Colonic mucosa (tissue), 4 donors: ENCODE results near the gene DMD. TPM values are rescaled to one million over a fixed set of nuclear protein-coding genes. Genes with fewer than 3 reads are reported as not detected.

Experiments used
- DNase-seq: peaks from one replicate; pipeline ENCODE4 v3.0.0-alpha.2; 2020
- H3K27ac ChIP-seq: fragments of 200-600 bp; one replicate; pipeline ENCODE4 v1.8.0; 2021
- H3K27me3 ChIP-seq: fragments of 200-600 bp; one replicate; pipeline ENCODE4 v1.8.0; 2021
- H3K36me3 ChIP-seq: fragments of 200-600 bp; one replicate; pipeline ENCODE4 v1.8.0; 2021
- H3K4me1 ChIP-seq: fragments of 200-600 bp; one replicate; pipeline ENCODE4 v1.8.0; 2021; ENCODE audit warnings: mild to moderate bottlenecking
- H3K4me3 ChIP-seq: fragments of 200-600 bp; one replicate; pipeline ENCODE4 v1.8.0; 2021
- H3K9ac ChIP-seq, 2 donors: one replicate each; pipeline ENCODE4 v1.7.0; 2013; ENCODE audit warnings: control low read depth in 2 of 2, low read depth in 2 of 2, low read length in 2 of 2
- H3K9me3 ChIP-seq: fragments of 200-600 bp; one replicate; pipeline ENCODE4 v1.8.0; 2021
- intact Hi-C: fragments of 100-400 bp; cut with DNase I; formaldehyde crosslinking; loops from one replicate; pipeline ENCODE4 v1.14.1; 2022
- total RNA-seq, 2 donors: library from RNA; stranded (reverse); fragmentation: NEBNext Ultra II Directional in 1 of 2; extraction: Animal tissue kit (Norgen Biotek cat#: 25700) in 1 of 2; gene quantifications; one replicate each; pipeline ENCODE4 v1.2.1, GENCODE V29; 2021
- TF ChIP-seq, protein P1 (sequence below): fragments of 200-600 bp; IDR thresholded peaks from one replicate; pipeline ENCODE4 v1.8.0; 2022; ENCODE audit warnings: antibody characterized with exemption, mild to moderate bottlenecking
- donor health status: healthy.
- donor health status: DM: no; HTN: no; CAD: no.
- donor health status: DM: no; HTN: no; CAD: no.

The DMD gene
- total RNA-seq, 2 donors from 2014 or later: 7.3 to 24.5 TPM

DNA sequence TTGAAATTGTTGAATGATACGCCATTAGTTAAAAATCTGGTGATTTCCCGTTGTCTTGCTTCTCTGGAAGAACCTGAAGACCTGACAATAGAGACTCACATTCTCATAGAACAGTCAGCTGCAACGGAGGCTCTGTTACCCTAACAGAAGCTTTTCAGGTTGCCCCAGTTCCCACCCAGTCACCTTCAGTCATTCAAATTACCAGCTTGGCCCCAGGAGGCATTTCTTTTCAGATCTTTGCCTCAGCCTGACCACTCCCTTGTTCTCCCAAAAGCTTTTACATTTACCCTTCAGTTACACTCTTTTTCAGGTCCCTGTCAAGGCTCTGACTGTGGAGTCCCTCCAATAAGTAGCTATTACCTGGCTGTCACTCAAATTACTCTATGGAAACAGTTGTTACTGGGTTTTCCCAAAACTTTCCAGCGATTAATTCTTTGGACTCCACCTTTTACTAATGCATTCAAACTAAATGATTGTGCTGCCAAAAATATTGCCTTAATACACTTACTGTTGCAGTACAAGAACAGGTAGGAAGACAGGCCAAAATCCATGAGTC is 1977.3 kb downstream of the DMD start:
- intact Hi-C loops: no loop called here
- Histone ChIP-seq H3K4me1 (no peaks in the 10 kb centered on the region), H3K27ac (no peak overlapping the region), H3K4me3 (no peak overlapping the region), H3K36me3 (no peaks in the 10 kb centered on the region), H3K9ac (no peak overlapping the region), H3K9me3 (no peaks in the 10 kb centered on the region), H3K27me3 (no peaks in the 10 kb centered on the region)
- no peak for DNase-seq
- TF ChIP-seq, protein P1, sequence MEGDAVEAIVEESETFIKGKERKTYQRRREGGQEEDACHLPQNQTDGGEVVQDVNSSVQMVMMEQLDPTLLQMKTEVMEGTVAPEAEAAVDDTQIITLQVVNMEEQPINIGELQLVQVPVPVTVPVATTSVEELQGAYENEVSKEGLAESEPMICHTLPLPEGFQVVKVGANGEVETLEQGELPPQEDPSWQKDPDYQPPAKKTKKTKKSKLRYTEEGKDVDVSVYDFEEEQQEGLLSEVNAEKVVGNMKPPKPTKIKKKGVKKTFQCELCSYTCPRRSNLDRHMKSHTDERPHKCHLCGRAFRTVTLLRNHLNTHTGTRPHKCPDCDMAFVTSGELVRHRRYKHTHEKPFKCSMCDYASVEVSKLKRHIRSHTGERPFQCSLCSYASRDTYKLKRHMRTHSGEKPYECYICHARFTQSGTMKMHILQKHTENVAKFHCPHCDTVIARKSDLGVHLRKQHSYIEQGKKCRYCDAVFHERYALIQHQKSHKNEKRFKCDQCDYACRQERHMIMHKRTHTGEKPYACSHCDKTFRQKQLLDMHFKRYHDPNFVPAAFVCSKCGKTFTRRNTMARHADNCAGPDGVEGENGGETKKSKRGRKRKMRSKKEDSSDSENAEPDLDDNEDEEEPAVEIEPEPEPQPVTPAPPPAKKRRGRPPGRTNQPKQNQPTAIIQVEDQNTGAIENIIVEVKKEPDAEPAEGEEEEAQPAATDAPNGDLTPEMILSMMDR: no peak

DNA sequence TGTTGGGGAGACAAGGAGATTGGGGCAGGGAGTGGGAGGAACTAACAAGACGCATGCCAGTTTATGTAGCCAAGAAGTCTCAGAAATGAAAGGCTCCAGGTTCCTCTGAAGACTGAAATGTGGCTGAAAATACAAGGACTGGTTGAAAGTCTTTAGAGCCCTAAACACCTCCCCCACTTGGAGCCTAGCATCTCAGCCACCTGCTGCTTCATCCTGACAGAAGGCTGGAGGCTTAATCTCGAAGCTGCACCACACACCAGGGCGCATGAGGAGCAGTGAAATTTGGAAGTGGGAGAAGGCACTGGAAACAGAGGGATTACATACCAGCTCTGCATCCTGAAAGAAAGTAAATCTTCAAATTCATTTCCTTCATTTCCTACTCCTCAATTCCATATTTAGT is 1978.8 kb downstream of the DMD start:
- Histone ChIP-seq H3K27me3 (no peaks in the 10 kb centered on the region), H3K9ac (no peak overlapping the region), H3K4me1 (no peaks in the 10 kb centered on the region), H3K36me3 (no peaks in the 10 kb centered on the region), H3K9me3 (no peaks in the 10 kb centered on the region), H3K27ac (no peak overlapping the region), H3K4me3 (no peak overlapping the region)
- intact Hi-C loops: no loop called here
- TF ChIP-seq, protein P1: no peak
- no peak for DNase-seq

DNA sequence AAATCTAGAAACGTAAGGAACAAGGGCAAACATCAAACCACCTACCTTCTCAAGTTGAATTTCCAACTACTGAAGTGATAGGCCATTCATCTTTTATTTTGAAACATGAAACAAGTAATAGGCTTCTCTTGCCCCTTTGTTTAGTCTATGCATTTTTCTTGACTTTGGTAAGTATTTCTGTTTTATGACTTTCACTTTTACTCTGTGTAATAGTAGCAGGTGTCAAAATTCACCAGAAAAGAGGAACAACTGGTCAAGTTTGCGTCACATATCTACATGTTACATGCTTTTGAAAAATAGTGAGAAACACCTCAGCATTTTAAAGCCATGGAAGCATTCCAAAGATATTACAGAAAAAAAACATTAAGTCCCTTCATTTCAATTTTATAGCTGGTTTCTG is 1982.4 kb downstream of the DMD start:
- no peaks in the 10 kb centered on the region for H3K4me1 ChIP-seq
- intact Hi-C loops: no loop called here
- no peaks in the 10 kb centered on the region for H3K9me3 ChIP-seq
- no peak for DNase-seq
- H3K36me3 ChIP-seq: no peaks in the 10 kb centered on the region
- TF ChIP-seq, protein P1: no peak
- no peak overlapping the region for H3K4me3 ChIP-seq
- no peak overlapping the region for H3K27ac ChIP-seq
- no peak overlapping the region for H3K9ac ChIP-seq
- H3K27me3 ChIP-seq: no peaks in the 10 kb centered on the region

DNA sequence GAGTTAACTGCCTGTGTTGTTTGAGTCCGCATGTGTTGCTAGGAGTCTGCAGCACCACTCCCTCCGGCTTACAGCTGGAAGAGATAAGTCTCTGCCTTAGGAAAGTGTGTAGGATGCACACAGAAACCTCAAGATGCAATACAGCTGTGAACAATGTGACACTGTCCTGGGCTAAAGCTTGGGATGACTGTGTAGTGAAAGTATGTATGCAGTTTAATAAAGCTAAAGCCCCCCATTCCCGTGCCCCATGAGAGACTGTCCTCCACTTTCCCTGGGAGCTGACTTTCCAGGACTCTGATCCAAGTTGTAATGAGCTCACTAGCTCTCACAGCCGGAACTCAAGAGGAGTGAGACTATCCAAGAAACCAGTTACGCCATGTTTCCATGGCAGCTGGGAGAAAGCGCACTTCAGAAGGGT is 1982.9 kb downstream of the DMD start:
- no peak overlapping the region for H3K9ac ChIP-seq
- no peak for DNase-seq
- H3K27ac ChIP-seq: no peak overlapping the region
- H3K4me3 ChIP-seq: no peak overlapping the region
- intact Hi-C loops: no loop called here
- no peaks in the 10 kb centered on the region for H3K27me3 ChIP-seq
- TF ChIP-seq, protein P1: no peak
- no peaks in the 10 kb centered on the region for H3K9me3 ChIP-seq
- no peaks in the 10 kb centered on the region for H3K36me3 ChIP-seq
- H3K4me1 ChIP-seq: no peaks in the 10 kb centered on the region

DNA sequence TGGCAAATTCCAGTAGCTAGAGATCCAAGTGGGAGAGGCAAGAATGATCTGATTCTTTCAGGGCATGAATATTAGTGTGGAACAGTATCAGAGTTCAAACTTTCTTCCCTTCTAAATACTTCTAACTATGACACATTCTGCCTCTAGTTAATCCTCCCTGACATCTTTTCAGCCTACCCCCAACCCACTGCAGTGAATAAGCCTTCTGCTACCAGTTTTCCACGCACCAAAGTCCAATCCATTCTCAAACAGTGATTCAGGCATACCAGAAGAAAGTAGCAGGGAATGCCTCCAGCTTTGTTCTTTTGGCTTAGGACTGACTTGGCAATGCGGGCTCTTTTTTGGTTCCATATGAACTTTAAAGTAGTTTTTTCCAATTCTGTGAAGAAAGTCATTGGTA is 1984.1 kb downstream of the DMD start:
- Histone ChIP-seq H3K4me1 (no peaks in the 10 kb centered on the region), H3K4me3 (no peak overlapping the region), H3K9me3 (no peaks in the 10 kb centered on the region), H3K36me3 (no peaks in the 10 kb centered on the region), H3K27me3 (no peaks in the 10 kb centered on the region), H3K27ac (no peak overlapping the region), H3K9ac (no peak overlapping the region)
- TF ChIP-seq, protein P1: no peak
- DNase-seq: no peak
- intact Hi-C loops: no loop called here
